Prostate gland (tissue), 2 donors: ENCODE data around the gene STXBP6.

Experiments used
- POLR2AphosphoS5 ChIP-seq: sonication (generic); formaldehyde crosslinking; IDR thresholded peaks from one replicate; pipeline ENCODE4 v1.6.1; 2017; ENCODE audit warnings: antibody characterized with exemption
- TF ChIP-seq, protein P1 (sequence below), 4 experiments: fragments of 200-600 bp in 2 of 4; fragments of 450-650 bp in 2 of 4; sonication (generic) in 2 of 4; IDR thresholded peaks; 1 replicate in 3 of 4; 2 replicates in 1 of 4; pipeline ENCODE4 v1.5.1; 2016 to 2019; ENCODE audit warnings: antibody characterized with exemption in 4 of 4, mild to moderate bottlenecking in 2 of 4, moderate library complexity in 2 of 4

GRCh38 chr14:24897793-24898192 lies 152.2 kb downstream of the STXBP6 start:
- TF ChIP-seq, protein P1, sequence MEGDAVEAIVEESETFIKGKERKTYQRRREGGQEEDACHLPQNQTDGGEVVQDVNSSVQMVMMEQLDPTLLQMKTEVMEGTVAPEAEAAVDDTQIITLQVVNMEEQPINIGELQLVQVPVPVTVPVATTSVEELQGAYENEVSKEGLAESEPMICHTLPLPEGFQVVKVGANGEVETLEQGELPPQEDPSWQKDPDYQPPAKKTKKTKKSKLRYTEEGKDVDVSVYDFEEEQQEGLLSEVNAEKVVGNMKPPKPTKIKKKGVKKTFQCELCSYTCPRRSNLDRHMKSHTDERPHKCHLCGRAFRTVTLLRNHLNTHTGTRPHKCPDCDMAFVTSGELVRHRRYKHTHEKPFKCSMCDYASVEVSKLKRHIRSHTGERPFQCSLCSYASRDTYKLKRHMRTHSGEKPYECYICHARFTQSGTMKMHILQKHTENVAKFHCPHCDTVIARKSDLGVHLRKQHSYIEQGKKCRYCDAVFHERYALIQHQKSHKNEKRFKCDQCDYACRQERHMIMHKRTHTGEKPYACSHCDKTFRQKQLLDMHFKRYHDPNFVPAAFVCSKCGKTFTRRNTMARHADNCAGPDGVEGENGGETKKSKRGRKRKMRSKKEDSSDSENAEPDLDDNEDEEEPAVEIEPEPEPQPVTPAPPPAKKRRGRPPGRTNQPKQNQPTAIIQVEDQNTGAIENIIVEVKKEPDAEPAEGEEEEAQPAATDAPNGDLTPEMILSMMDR (IDR thresholded peaks at IDR 0.05), result no peak
- no peak for TF ChIP-seq POLR2AphosphoS5
